GM19467 (cell line): Measurements from ENCODE around the gene AHSA1.

Source experiments
- ATAC-seq: cut with Tn5 transposase; IDR thresholded peaks from one replicate; pipeline ENCODE4 v1.9.1; 2021; ENCODE audit warnings: mild to moderate bottlenecking, moderate library complexity; ENCODE audit not compliant: unreplicated experiment

AHSA1 gene

DNA sequence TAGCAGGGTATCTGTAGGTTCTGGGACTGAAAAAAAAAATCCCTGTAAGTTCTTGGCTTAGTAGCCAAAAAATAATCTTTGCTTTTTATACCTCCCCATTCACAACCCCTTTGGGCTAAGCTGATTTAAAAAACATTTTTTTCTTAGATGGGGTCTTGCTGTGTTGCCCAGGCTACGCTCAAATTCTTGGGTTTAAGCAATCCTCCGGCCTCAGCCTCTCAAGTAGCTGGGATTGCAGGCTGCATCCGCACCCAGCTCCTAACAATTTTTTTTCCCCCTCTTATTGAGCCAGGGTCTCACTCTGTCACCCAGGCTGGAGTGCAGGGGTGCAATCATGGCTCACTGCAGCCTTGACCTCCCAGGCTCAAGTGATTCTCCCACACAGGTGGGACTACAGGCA lies 49.9 kb downstream of the AHSA1 start:
- no peak for ATAC-seq

DNA sequence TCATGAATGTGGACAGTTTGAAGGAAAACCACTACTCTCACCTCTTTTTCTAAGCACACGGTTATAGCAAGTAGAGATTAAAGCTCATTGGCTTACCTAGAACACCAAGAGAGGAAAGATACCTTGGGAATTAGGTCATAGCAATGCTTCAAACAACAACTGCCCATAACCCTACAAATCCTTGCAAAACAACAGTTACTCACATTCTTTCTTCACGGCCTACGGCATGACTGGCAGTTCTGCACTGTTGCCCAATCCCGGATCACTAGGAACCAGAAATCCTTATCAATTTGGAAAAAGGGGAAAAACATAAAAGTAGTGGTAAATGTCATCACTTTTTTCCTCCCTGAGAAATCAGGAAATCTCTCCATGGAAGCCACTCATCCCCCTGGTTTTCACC lies 50.4 kb downstream of the AHSA1 start:
- ATAC-seq = no peak

DNA sequence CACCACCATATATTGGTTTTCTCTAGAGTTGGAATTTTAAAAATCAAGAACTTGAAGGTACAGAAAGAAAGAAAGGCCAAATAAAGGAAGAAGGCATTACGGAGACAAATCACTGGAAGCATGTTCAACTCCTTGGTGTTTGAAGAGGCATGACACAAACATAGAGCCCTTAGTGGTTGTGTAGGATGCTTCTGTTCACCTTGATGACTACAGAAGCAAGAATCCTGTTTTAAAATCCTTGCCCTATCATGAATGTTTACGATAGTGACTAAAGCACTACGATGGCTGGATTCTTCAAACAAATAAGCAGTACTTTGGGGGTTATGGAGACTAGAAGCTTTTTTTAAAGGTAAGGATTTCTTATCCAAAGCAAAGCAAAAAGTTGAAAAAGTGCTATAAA lies 51.0 kb downstream of the AHSA1 start:
- ATAC-seq = no peak

DNA sequence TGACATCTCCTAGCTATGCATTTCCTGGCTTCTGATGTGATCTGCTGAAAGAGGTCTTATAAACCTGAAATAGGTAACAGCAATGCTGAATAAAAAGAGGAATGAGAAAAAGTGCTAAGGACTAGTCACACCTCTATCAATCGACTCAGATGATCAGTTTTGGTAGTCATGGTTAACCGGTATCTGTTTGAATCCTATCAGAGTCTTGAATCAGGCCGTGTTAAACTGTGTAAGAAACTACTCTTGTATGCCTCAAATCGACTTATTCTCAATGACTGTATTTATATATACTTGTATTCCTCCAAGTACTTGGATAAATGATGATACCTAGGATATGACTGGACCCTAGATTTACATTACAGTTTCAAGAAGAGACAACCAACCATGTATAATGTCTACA lies 51.5 kb downstream of the AHSA1 start:
- ATAC-seq = no peak

GRCh38 chr14:77511486-77512162 lies 53.7 kb downstream of the AHSA1 start:
- no peak for ATAC-seq

DNA sequence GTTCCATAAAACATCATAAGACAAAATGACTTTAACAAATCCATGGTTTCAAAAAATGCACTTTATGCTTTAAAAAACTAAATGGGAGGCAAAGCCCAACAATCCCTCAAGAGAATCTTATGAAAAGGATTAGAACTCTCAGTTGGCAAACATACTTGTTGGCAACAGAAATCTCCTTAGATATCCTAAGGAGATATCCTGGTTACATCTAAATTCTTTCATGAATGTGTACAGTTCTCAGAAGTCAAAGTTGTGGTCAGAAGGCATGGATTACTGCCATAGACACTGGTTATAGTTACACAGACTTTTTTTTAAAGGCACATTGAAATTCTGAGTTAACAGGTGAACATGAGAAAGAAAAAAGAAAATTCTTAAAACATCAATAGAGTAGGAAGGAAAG lies 58.2 kb downstream of the AHSA1 start:
- no peak for ATAC-seq
